Mucosa of descending colon (tissue), 3 donors: ENCODE results near the gene GBE1. TPM values are rescaled to one million over a fixed set of nuclear protein-coding genes. Genes with fewer than 3 reads are reported as not detected.

Experiments used
- ATAC-seq: fragments of 200-7000 bp; cut with Tn5 transposase; one replicate; pipeline ENCODE4 v1.9.1; 2020; ENCODE audit warnings: mild to moderate bottlenecking, moderate library complexity
- DNase-seq, 3 donors: peaks; one replicate each; pipeline ENCODE4 v3.0.0-alpha.2; 2020
- H3K36me3 ChIP-seq: fragments of 200-600 bp; one replicate; pipeline ENCODE4 v1.8.0; 2021; ENCODE audit warnings: low read depth, mild to moderate bottlenecking
- H3K4me1 ChIP-seq: fragments of 200-600 bp; one replicate; pipeline ENCODE4 v1.8.0; 2021; ENCODE audit warnings: low read depth, mild to moderate bottlenecking
- H3K4me3 ChIP-seq: fragments of 200-600 bp; one replicate; pipeline ENCODE4 v1.8.0; 2021; ENCODE audit warnings: mild to moderate bottlenecking
- H3K9me3 ChIP-seq: fragments of 200-600 bp; one replicate; pipeline ENCODE4 v1.8.0; 2021; ENCODE audit warnings: mild to moderate bottlenecking
- intact Hi-C, 2 donors: fragments of 100-400 bp; cut with DNase I in 1 of 2; cut with micrococcal nuclease in 1 of 2; formaldehyde crosslinking; loops; one replicate each; pipeline versions ENCODE4 v1.11.0 to v1.11.1; 2022; cut with DNase I, micrococcal nuclease
- total RNA-seq, 3 donors: library from RNA; stranded (reverse); fragmentation: NEBNext Ultra II Directional in 2 of 3; extraction: Animal tissue kit (Norgen Biotek cat#: 25700) in 2 of 3; gene quantifications; one replicate each; pipeline versions ENCODE4 v1.2.1 to v1.2.4, GENCODE V29; 2021 to 2023
- TF ChIP-seq, protein P1 (sequence below): fragments of 200-600 bp; IDR thresholded peaks from one replicate; pipeline ENCODE4 v1.8.0; 2022; ENCODE audit warnings: antibody characterized with exemption, mild to moderate bottlenecking
- donor health status: DM: no; HTN: no; CAD: no; lungs with moderate emphysema.
- donor health status: DM: no; HTN: no; CAD: no.
- donor health status: DM: no; HTN: yes; CAD: no.

GBE1 gene
- total RNA-seq, 3 donors from 2014 or later: 17.7 to 20.3 (median 18.8) TPM

DNA sequence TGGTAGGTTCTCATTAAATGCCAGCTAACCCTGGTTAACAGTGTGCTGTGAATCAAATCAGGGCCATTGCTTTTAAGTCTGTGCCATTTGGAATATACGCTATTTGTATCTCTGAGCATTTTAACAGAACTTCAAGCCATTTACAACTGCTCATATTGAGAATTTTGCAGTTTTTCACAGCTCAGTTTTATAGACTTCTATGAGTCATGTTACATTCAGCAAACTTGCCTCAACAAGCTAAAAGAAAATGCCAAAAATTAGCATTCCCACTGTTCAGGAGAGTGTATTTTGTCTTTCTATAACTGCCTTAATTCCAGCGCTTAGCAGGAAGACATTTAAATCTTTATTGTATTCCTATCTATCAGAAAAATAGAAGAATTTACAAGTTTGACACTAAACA, 196.4 kb downstream of the GBE1 start:
- intact Hi-C loops: no loop called here
- DNase-seq: no peak

DNA sequence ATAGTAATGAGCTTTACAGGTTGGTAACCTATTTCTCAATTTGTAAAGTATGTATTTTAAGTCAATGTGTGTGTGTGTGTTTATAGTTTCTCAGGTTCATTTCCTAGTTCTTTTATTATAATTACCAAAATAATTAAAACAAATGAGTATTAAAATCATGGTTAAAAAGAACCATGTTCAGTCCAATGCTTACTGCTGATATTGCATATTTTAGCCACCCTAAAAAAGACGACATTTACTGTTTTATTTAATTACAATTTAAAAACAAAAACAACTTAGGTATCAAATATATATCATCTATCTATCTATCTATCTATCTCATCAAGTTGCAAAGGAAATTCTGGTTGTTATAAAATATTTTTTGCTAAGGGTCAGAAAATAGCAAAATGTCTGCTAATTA, 203.3 kb downstream of the GBE1 start:
- TF ChIP-seq, protein P1, sequence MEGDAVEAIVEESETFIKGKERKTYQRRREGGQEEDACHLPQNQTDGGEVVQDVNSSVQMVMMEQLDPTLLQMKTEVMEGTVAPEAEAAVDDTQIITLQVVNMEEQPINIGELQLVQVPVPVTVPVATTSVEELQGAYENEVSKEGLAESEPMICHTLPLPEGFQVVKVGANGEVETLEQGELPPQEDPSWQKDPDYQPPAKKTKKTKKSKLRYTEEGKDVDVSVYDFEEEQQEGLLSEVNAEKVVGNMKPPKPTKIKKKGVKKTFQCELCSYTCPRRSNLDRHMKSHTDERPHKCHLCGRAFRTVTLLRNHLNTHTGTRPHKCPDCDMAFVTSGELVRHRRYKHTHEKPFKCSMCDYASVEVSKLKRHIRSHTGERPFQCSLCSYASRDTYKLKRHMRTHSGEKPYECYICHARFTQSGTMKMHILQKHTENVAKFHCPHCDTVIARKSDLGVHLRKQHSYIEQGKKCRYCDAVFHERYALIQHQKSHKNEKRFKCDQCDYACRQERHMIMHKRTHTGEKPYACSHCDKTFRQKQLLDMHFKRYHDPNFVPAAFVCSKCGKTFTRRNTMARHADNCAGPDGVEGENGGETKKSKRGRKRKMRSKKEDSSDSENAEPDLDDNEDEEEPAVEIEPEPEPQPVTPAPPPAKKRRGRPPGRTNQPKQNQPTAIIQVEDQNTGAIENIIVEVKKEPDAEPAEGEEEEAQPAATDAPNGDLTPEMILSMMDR: no peak
- Histone ChIP-seq H3K36me3 (no peaks in the 10 kb centered on the region), H3K9me3 (no peaks in the 10 kb centered on the region), H3K4me1 (no peaks in the 10 kb centered on the region), H3K4me3 (no peak overlapping the region)
- intact Hi-C loops: no loop called here
- ATAC-seq: no peak
- DNase-seq: no peak

More for the DNA sequence above, 196.4 kb downstream of the GBE1 start:
- Histone ChIP-seq H3K4me3 (no peak overlapping the region), H3K4me1 (no peaks in the 10 kb centered on the region), H3K9me3 (no peaks in the 10 kb centered on the region), H3K36me3 (no peaks in the 10 kb centered on the region)
- TF ChIP-seq, protein P1: no peak
- ATAC-seq: no peak

DNA sequence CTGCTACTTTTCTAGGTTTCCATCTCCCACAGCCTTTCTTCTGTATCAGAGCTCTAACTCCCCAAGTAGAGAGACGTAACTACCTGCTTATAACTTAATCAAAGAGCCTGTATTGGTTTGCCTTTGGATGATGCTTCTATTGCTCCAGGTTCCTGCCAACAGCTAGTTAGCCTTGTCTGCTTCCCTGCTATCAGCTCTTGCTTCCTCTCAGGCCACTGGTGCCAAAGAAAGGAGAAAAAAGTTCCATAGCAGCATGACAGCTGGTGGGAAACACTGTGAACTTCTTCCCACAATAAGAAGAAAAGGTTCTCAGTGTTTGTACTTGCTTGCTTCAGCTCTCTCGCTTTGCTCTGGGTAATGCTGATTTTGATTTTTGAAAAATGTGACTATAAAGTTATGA, 206.6 kb downstream of the GBE1 start:
- DNase-seq: no peak
- no peaks in the 10 kb centered on the region for H3K4me1 ChIP-seq
- TF ChIP-seq, protein P1: no peak
- H3K4me3 ChIP-seq: no peak overlapping the region
- H3K9me3 ChIP-seq: no peaks in the 10 kb centered on the region
- intact Hi-C loops: no loop called here
- ATAC-seq: no peak
- H3K36me3 ChIP-seq: no peaks in the 10 kb centered on the region

DNA sequence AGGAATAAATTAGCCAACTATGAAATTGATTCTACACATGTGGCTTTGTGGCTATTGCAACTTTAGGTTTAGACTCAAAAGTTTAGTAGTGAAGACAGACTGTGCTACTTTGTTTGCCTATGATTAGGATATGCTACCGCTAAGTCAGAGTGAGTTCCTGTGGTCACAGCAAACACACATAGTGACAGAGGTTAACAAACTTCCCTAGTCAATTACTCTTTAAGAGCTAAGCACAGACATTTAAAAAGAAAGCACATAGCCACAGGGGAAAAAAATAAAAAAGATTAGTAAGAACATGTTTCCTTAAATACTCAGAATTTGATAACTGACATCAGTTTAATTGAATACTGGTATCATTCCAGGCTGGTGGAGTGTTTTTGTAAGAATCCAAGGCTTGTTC, 207.1 kb downstream of the GBE1 start:
- intact Hi-C loops: no loop called here
- no peak for ATAC-seq
- Histone ChIP-seq H3K4me1 (no peaks in the 10 kb centered on the region), H3K9me3 (peaks cover under 1% of the 10 kb centered on the region), H3K4me3 (no peak overlapping the region), H3K36me3 (no peaks in the 10 kb centered on the region)
- TF ChIP-seq, protein P1: no peak
- DNase-seq: no peak

DNA sequence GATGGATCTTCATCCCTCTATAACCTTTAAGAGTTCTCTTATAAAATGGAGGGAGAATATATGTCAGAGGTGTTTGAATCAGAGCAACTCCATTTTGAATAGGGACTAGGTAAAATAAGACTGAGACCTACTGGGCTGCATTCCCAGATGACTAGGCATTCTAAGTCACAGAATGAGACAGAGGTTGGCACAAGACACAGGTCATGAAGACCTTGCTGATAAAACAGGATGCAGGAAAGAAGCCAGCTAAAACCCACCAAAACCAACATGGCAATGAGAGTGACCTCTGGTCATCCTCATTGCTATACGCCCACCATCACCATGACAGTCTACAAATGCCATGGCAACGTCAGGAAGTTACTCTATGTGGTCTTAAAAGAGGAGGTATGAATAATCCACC, 211.0 kb downstream of the GBE1 start:
- H3K4me1 ChIP-seq: no peaks in the 10 kb centered on the region
- no peaks in the 10 kb centered on the region for H3K36me3 ChIP-seq
- H3K9me3 ChIP-seq: peaks cover 5% of the 10 kb centered on the region
- intact Hi-C loops: no loop called here
- no peak overlapping the region for H3K4me3 ChIP-seq
- TF ChIP-seq, protein P1: no peak
- ATAC-seq (no peak), DNase-seq (no peak)

DNA sequence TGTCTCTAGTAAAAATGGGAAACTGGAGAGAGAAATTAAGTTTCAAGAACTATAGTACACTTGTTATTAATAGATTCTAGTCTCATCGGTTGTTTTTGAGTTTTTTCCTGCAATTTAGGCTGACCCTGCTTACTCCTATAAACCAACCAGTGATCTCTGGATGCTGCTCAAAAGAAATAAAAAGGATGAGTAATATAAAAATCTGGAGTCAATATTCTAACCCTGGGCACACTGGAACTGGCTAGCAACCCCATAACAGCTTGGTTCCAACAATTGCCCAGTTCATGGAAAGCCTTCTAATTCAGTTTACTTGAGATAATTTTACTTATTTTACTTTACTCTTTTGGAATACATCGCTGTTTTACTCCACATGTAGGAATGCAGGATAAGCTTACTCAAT, 211.6 kb downstream of the GBE1 start:
- ATAC-seq: no peak
- TF ChIP-seq, protein P1: no peak
- no peak overlapping the region for H3K4me3 ChIP-seq
- no peaks in the 10 kb centered on the region for H3K36me3 ChIP-seq
- intact Hi-C loops: no loop called here
- H3K4me1 ChIP-seq: no peaks in the 10 kb centered on the region
- peaks cover 5% of the 10 kb centered on the region for H3K9me3 ChIP-seq
- no peak for DNase-seq
